Measurements from ENCODE around the gene IL36RN.

The IL36RN gene

DNA sequence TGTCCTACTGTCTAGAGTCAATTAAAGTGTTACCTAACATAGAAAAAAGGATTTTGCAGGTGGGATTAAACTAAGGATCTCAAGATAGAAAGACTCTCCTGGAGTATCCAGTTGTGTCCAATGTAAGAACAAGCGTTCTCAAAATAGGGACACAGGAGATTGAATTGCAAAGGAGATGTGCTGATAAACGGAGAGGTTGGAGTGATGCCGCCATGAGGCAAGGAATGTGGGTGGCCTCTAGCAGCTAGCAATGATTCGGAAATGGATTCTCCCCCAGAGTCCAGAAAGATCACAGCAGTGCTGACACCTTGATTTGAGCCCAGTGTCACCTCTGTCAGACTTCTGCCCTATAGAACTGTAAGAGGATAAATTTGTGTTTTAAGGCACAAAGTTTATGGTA lies 44.3 kb downstream of the IL36RN start:
- no peak for DNase-seq (ENCODE audit: low spot score)
- no peaks in the 10 kb centered on the region for H3K9me3 ChIP-seq (ENCODE audit: severe bottlenecking)
- no peak overlapping the region for H3K4me3 ChIP-seq (ENCODE audit: severe bottlenecking)
- H3K4me1 ChIP-seq (ENCODE audit: insufficient read depth, poor library complexity, severe bottlenecking), result no peaks in the 10 kb centered on the region
- no peaks in the 10 kb centered on the region for H3K27me3 ChIP-seq (ENCODE audit: insufficient read depth, poor library complexity, severe bottlenecking)
- no peak for ATAC-seq (ENCODE audit: low read depth)
- no peak for TF ChIP-seq CTCF (IDR thresholded peaks at IDR 0.05; ENCODE audit: poor library complexity, severe bottlenecking)
- H3K36me3 ChIP-seq (ENCODE audit: low read depth), result no peaks in the 10 kb centered on the region
- H3K27ac ChIP-seq (ENCODE audit: poor library complexity, severe bottlenecking), result no peak overlapping the region

GRCh38 chr2:113104054-113104611 lies 45.1 kb downstream of the IL36RN start:
- H3K4me1 ChIP-seq (ENCODE audit: insufficient read depth, poor library complexity, severe bottlenecking), result no peaks in the 10 kb centered on the region
- DNase-seq (ENCODE audit: low spot score) (no peak), ATAC-seq (ENCODE audit: low read depth) (no peak)
- no peak overlapping the region for H3K4me3 ChIP-seq (ENCODE audit: severe bottlenecking)
- H3K27me3 ChIP-seq (ENCODE audit: insufficient read depth, poor library complexity, severe bottlenecking), result no peaks in the 10 kb centered on the region
- H3K27ac ChIP-seq (ENCODE audit: poor library complexity, severe bottlenecking), result no peak overlapping the region
- H3K36me3 ChIP-seq (ENCODE audit: low read depth), result no peaks in the 10 kb centered on the region
- no peak for TF ChIP-seq CTCF (IDR thresholded peaks at IDR 0.05; ENCODE audit: poor library complexity, severe bottlenecking)
- H3K9me3 ChIP-seq (ENCODE audit: severe bottlenecking), result no peaks in the 10 kb centered on the region

GRCh38 chr2:113105047-113105785 lies 46.2 kb downstream of the IL36RN start:
- Histone ChIP-seq H3K27ac (ENCODE audit: poor library complexity, severe bottlenecking) (no peak overlapping the region), H3K9me3 (ENCODE audit: severe bottlenecking) (no peaks in the 10 kb centered on the region), H3K4me3 (ENCODE audit: severe bottlenecking) (no peak overlapping the region), H3K27me3 (ENCODE audit: insufficient read depth, poor library complexity, severe bottlenecking) (no peaks in the 10 kb centered on the region), H3K36me3 (ENCODE audit: low read depth) (no peaks in the 10 kb centered on the region), H3K4me1 (ENCODE audit: insufficient read depth, poor library complexity, severe bottlenecking) (no peaks in the 10 kb centered on the region)
- ATAC-seq (ENCODE audit: low read depth) (peak; percentile 23; the same call in 1 of the 3 replicates), DNase-seq (ENCODE audit: low spot score) (no peak)
- no peak for TF ChIP-seq CTCF (IDR thresholded peaks at IDR 0.05; ENCODE audit: poor library complexity, severe bottlenecking)

GRCh38 chr2:113111121-113111520 lies 52.1 kb downstream of the IL36RN start:
- Histone ChIP-seq H3K27ac (ENCODE audit: poor library complexity, severe bottlenecking) (no peak overlapping the region), H3K36me3 (ENCODE audit: low read depth) (no peaks in the 10 kb centered on the region), H3K27me3 (ENCODE audit: insufficient read depth, poor library complexity, severe bottlenecking) (no peaks in the 10 kb centered on the region), H3K4me1 (ENCODE audit: insufficient read depth, poor library complexity, severe bottlenecking) (peaks cover 3% of the 10 kb centered on the region), H3K4me3 (ENCODE audit: severe bottlenecking) (no peak overlapping the region), H3K9me3 (ENCODE audit: severe bottlenecking) (no peaks in the 10 kb centered on the region)
- TF ChIP-seq CTCF (IDR thresholded peaks at IDR 0.05; ENCODE audit: poor library complexity, severe bottlenecking), result no peak
- DNase-seq (ENCODE audit: low spot score) (no peak), ATAC-seq (ENCODE audit: low read depth) (no peak)

GRCh38 chr2:113111823-113112287 lies 52.9 kb downstream of the IL36RN start:
- no peaks in the 10 kb centered on the region for H3K27me3 ChIP-seq (ENCODE audit: insufficient read depth, poor library complexity, severe bottlenecking)
- no peak for TF ChIP-seq CTCF (IDR thresholded peaks at IDR 0.05; ENCODE audit: poor library complexity, severe bottlenecking)
- ATAC-seq (ENCODE audit: low read depth) (no peak), DNase-seq (ENCODE audit: low spot score) (no peak)
- H3K4me1 ChIP-seq (ENCODE audit: insufficient read depth, poor library complexity, severe bottlenecking), result peaks cover 3% of the 10 kb centered on the region
- H3K36me3 ChIP-seq (ENCODE audit: low read depth), result no peaks in the 10 kb centered on the region
- H3K9me3 ChIP-seq (ENCODE audit: severe bottlenecking), result no peaks in the 10 kb centered on the region
- H3K27ac ChIP-seq (ENCODE audit: poor library complexity, severe bottlenecking), result no peak overlapping the region
- H3K4me3 ChIP-seq (ENCODE audit: severe bottlenecking), result no peak overlapping the region

All from RWPE2 (cell line).